ENCODE measurements around the gene ZNF506. TPM values are rescaled to one million over a fixed set of nuclear protein-coding genes. Genes with fewer than 3 reads are reported as not detected.

Gene ZNF506
- total and polyA plus RNA-seq, 2 donors (not counting 3 experiments of a cell fraction or from before 2014, with no cell fraction given), result 6.4 to 10.7 TPM

- peak; percentile 97 for FAIRE-seq
- peaks cover 10% of the 10 kb centered on the region for H3K4me1 ChIP-seq (ENCODE audit: control insufficient read depth, extremely low read depth, insufficient read depth, low read length)
- BruUV-seq (replicated peaks), result no TSS peak
- CTCF ChIA-PET, result interaction anchor here (0.6 to 1.0 kb wide), 3 partner anchors 43 to 245 kb away, joined by 3 read pairs; partner anchors contain the start of gene ZNF14
- peak overlapping the region; percentile 82 for H2AFZ ChIP-seq (ENCODE audit: low read depth, low read length)
- TF ChIP-seq CTCF (IDR thresholded peaks at IDR 0.05; ENCODE audit: extremely low read depth in 1 of 2, insufficient read depth in 1 of 2, low read depth in 1 of 2, low read length in 2 of 2) (peak in 1 of 2 donors; percentile 15), EZH2 (IDR thresholded peaks at IDR 0.05; ENCODE audit: borderline replicate concordance, low read depth, low read length, severe bottlenecking) (no peak), MAX (IDR thresholded peaks at IDR 0.05; ENCODE audit: insufficient read depth, insufficient read length) (no peak), POLR2A (IDR thresholded peaks at IDR 0.05; ENCODE audit: low read depth, low read length) (peak; percentile 67), MYC (IDR thresholded peaks at IDR 0.05; ENCODE audit: low read depth, low read length) (no peak), GATA2 (IDR thresholded peaks at IDR 0.05; ENCODE audit: insufficient read depth, insufficient read length, low read depth, low read length) (no peak), POLR2AphosphoS5 (IDR thresholded peaks at IDR 0.05; ENCODE audit: insufficient read depth, low read depth, low read length) (peak; percentile 35), JUN (IDR thresholded peaks at IDR 0.05; ENCODE audit: borderline replicate concordance, insufficient read depth, insufficient read length, low read depth) (no peak), FOS (IDR thresholded peaks at IDR 0.05; ENCODE audit: borderline replicate concordance, insufficient read depth, low read length) (no peak)
- intact Hi-C loops (cut with micrococcal nuclease) (loop anchor here (1.0 to 5.0 kb wide), 4 partner anchors 44 to 391 kb away; partner anchors contain the start of genes ATP13A1, ZNF253 and ZNF486), dilution Hi-C loops (cut with MboI; ENCODE audit: extremely low pct_ligation_motif_present, low sequenced_read_pairs) (no loop called here)
- H3K9me1 ChIP-seq (replicated peaks; ENCODE audit: control insufficient read depth, extremely low read depth, insufficient read depth, low read length), result no peaks in the 10 kb centered on the region
- no peaks in the 10 kb centered on the region for H3K36me3 ChIP-seq (ENCODE audit: control insufficient read depth in 2 of 2, extremely low read depth in 1 of 2, insufficient read depth in 2 of 2, low read length in 2 of 2)
- peak overlapping the region; percentile 49 for H3K9ac ChIP-seq (replicated peaks; ENCODE audit: extremely low read depth, insufficient read depth, low read length)
- DNase-seq (ENCODE audit: low read depth, low spot score), result peak; percentile 99
- no peaks in the 10 kb centered on the region for H3K9me3 ChIP-seq (replicated peaks; ENCODE audit: control insufficient read depth, insufficient read depth, low read length)
- peak overlapping the region; percentile 78 for H3K4me2 ChIP-seq (ENCODE audit: insufficient read depth, low read length)
- peak overlapping the region; percentile 23 to 76 (median 70) for H3K4me3 ChIP-seq (replicated peaks in 1 of 3; ENCODE audit: insufficient read depth in 1 of 3, low read depth in 1 of 3, low read length in 3 of 3)
- H4K20me1 ChIP-seq (replicated peaks; ENCODE audit: control insufficient read depth, extremely low read depth, insufficient read depth, low read length), result no peaks in the 10 kb centered on the region
- no peaks in the 10 kb centered on the region for H3K27me3 ChIP-seq (ENCODE audit: control insufficient read depth in 2 of 2, insufficient read depth in 2 of 2, low read length in 2 of 2)
- H3K79me2 ChIP-seq (ENCODE audit: control insufficient read depth, insufficient read depth, low read length), result no peaks in the 10 kb centered on the region
- POLR2A ChIA-PET, result interaction anchor here (0.6 to 1.4 kb wide), 7 partner anchors 31 to 462 kb away, joined by 3 to 9 read pairs (median 3); partner anchors contain the start of genes ZNF14, ZNF253, ZNF506 and ZNF93
- H3K27ac ChIP-seq (ENCODE audit: insufficient read depth, low read depth, low read length), result no peak overlapping the region
Observed at GRCh38 chr19:19776206-19777008, 45.1 kb downstream of the ZNF506 start.

Data from endothelial cell of umbilical vein (primary cell).